ENCODE results near the gene OTOF.

DNA sequence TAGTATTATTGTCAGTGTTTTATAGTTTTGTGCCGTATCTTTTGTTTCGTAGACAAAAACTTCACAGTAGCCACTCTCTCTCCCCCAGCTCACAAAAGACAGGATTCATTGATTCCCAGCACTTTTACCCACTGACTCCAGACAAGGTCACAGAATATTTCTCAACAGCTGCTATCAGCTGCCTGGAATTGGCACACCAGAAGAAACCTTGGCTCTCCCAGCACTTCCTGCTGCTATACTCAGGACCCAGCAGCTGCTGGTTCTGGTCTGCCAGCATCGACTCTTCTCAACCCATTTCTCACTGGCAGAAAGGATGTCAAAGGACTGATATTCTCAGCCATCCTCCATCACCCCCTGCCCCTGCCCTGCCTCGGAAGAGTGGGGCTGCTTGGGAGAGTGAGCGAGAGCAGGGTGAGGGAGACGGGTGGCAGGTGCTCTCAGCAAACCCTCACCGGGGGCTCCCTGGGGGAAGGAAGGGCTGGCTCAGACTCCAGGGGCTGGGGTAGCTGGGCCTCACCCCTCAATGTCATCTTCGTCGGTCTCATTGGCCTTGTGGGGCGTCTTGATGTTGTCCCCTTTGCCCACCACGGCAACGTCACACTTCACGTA is 6.1 kb upstream of the OTOF start:
- no peak for TF ChIP-seq POLR2AphosphoS5 (IDR thresholded peaks at IDR 0.05; ENCODE audit: low read depth, low read length)
- no peak for TF ChIP-seq TAF1 (IDR thresholded peaks at IDR 0.05; ENCODE audit: borderline replicate concordance, low read depth, low read length)

All from GM12892 (cell line).